Erythroblast (primary cell): ENCODE data around the gene ST3GAL4.
"Not testable (repeated sequence)": the region's sequence is repeated elsewhere in the genome, so short reads cannot be mapped to it uniquely, and the experiment has no call there.

Experiments used
- DNase-seq, 2 experiments: peaks; one replicate each; lab custom pipeline; 2025; lab: John Stamatoyannopoulos, UW
- GATA1 ChIP-seq: IDR thresholded peaks from 2 replicates; pipeline ENCODE4 v1.6.1; 2011; ENCODE audit warnings: low read depth, mild to moderate bottlenecking, control low read depth, low read length, moderate library complexity
- POLR2A ChIP-seq: IDR thresholded peaks from 2 replicates; pipeline ENCODE4 v1.6.1; 2011; ENCODE audit warnings: mild to moderate bottlenecking, low read length

Gene ST3GAL4

GRCh38 chr11:126355324-126355925 lies at the start of gene ST3GAL4:
ST3GAL4 (plus strand) TSS chr11:126355686; CDS start chr11:126406156, 50,470 bp downstream.
- peak; percentile 72 to 84 for DNase-seq
- TF ChIP-seq GATA1, result no peak
- TF ChIP-seq POLR2A, result peak; percentile 55

DNA sequence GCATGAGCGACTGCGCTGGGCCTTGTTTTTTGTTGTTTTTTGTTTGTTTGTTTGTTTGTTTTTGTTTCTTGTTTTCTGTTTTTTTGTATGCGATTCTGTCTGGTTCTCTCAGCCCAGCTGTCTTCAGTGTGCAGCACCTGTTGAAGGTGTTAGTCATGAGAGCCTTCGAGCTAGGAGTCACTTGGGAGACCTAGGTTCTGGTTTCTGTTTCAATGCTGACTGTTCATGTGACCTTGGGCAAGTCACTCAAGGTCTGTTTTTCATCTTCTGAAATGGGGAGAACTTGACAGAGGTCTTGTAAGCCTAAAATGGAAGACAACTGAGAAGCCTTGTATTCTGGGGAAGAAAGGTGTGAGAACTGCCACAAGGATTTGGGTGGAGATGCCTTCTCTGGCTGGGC lies 49.8 kb upstream of the ST3GAL4 start:
- no peak for DNase-seq
- no peak for TF ChIP-seq POLR2A
- no peak for TF ChIP-seq GATA1

DNA sequence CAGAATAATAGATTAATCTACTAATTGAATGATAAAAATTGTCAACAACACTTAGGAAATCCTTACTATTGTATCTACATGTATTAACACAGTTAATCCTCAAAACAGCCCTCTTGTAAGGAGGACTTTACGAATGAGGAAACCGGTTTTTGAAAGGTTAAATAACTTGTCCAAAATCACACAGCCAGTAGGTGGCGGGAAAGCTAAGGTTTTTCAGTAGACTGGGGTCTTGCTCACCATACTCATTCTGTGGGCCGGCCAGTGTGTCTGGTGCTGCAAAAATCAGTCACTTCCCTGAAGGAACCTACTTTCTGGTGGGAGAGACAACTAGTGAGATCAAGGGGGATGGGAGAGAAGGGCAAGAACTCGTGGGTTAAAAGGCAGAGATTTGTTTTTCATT lies 47.8 kb upstream of the ST3GAL4 start:
- peak; percentile 55 to 62 for DNase-seq
- TF ChIP-seq POLR2A (no peak), GATA1 (no peak)

GRCh38 chr11:126308271-126308671 lies 47.2 kb upstream of the ST3GAL4 start:
- DNase-seq, result no peak
- TF ChIP-seq GATA1, result no peak
- no peak for TF ChIP-seq POLR2A

GRCh38 chr11:126308771-126309170 lies 46.7 kb upstream of the ST3GAL4 start:
- not testable (repeated sequence) for DNase-seq

- DNase-seq, result peak; percentile 73 to 87
- TF ChIP-seq GATA1 (no peak), POLR2A (no peak)
Measured at GRCh38 chr11:126310200-126310991, 45.1 kb upstream of the ST3GAL4 start.

GRCh38 chr11:126310992-126311310 lies 44.5 kb upstream of the ST3GAL4 start:
- no peak for DNase-seq

DNA sequence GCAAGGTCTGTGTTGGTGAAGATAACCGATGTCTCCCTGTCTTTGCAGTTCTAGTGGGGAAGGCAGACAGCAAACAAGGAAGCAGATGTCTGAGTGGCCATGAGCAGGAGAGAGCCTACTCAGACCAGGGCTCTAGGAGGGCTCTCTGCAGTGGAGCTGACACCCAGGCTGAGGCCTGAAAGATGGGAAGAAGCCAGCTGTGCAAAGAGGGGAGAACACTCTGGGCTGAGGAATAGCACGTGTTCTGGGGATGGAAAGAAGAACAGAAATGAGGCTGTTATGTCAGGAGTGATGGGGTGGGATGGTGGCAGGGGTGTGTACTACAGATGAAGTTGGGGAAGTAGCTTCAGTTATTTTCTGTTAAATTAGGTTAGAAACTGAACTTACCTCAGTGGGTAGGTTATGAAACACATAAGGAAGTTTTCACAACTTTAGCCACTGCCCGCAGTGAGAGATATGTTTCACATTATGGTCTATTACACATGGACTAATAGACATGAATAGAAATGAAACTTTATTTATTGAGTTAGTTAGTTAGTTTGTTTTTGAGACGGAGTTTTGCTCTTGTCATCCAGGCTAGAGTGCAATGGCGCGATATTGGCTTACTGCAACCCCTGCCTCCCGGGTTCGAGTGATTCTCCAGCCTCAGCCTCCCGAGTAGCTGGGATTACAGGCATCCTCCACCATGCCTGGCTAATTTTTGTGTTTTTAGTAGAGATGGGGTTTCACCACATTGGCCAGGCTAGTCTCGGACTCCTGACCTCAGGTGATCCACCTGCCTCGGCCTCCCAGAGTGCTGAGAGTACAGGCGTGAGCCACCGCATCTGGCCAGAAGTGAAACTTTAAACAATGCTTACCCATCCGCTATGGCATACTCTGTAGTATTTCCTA lies 43.8 kb upstream of the ST3GAL4 start:
- no peak for DNase-seq
- TF ChIP-seq GATA1, result no peak
- no peak for TF ChIP-seq POLR2A

More at GRCh38 chr11:126310992-126311310, 44.5 kb upstream of the ST3GAL4 start:
- TF ChIP-seq GATA1 (no peak), POLR2A (no peak)

DNA sequence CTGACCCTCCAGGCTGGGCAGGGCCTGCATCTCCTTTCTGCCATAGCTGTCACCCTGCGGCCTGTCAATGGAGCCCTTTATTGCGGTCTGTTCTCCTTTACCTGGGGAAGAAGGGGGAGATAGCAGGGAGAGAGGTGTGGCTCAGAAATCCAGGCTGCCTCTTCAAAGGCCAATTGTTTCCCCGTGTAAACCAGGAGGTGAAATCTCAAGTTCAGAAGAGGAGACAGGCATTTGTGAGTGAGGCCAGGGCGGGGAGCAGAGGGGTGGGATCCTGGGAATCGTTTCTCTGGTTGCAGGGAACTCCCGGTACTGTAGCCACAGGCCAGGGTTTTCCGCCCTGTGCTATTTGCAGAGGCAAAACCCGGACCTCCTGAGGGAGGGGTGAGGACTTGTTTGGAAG lies 42.5 kb upstream of the ST3GAL4 start:
- no peak for DNase-seq
- no peak for TF ChIP-seq POLR2A
- TF ChIP-seq GATA1, result no peak

DNA sequence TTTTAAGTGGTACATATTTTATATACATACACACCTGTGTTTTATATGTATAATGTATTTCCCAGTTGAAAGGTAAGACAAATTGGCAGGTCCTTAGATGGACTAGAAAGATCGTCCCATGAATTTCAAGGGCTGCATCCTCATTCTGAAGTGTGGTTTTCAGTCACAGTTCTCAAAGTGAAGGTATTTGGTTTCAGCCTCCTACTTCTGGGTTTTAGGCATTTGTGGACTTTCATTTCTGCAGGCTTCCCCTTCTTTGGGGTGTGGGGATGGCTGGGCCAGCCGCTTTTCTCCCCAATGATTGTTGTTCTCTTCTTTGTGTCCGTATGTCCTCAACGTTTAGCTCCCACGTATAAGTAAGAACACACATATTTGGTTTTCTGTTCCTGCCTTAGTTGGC lies 41.7 kb upstream of the ST3GAL4 start:
- no peak for DNase-seq
- no peak for TF ChIP-seq GATA1
- no peak for TF ChIP-seq POLR2A

- DNase-seq, result no peak
- TF ChIP-seq GATA1 (no peak), POLR2A (no peak)
Measured at GRCh38 chr11:126317432-126317755, 38.1 kb upstream of the ST3GAL4 start.

- DNase-seq, result no peak
- TF ChIP-seq GATA1, result no peak
- TF ChIP-seq POLR2A, result no peak
Measured at GRCh38 chr11:126317756-126318573, 37.5 kb upstream of the ST3GAL4 start.

GRCh38 chr11:126318574-126319373 lies 36.7 kb upstream of the ST3GAL4 start:
- TF ChIP-seq GATA1 (no peak), POLR2A (no peak)
- no peak for DNase-seq
